IMR-90 (cell line): ENCODE measurements around the gene OR7A17.

Experiments used
- CEBPB ChIP-seq: IDR thresholded peaks from 2 replicates; pipeline ENCODE4 v1.6.1; 2012; ENCODE audit warnings: low read depth, low read length, improper control_type of control experiment
- CTCF ChIP-seq: conservative IDR thresholded peaks from 2 replicates; pipeline ENCODE4 v1.5.1; 2012; ENCODE audit warnings: mild to moderate bottlenecking, low read depth, low read length, improper control_type of control experiment
- POLR2A ChIP-seq: IDR thresholded peaks from 2 replicates; pipeline ENCODE4 v1.6.1; 2012; ENCODE audit warnings: mild to moderate bottlenecking, low read depth, low read length
- RFX5 ChIP-seq: IDR thresholded peaks from 2 replicates; pipeline ENCODE4 v1.8.0; 2012; ENCODE audit warnings: low read depth, mild to moderate bottlenecking, low read length, moderate library complexity
- SMC3 ChIP-seq: fragments of 150-350 bp; IDR thresholded peaks from 2 replicates; pipeline ENCODE4 v1.6.1; 2016; ENCODE audit warnings: low read depth, mild to moderate bottlenecking, antibody characterized with exemption, low read length, moderate library complexity
- TF ChIP-seq, protein P1 (sequence below): fragments of 150-350 bp; IDR thresholded peaks from 2 replicates; pipeline ENCODE4 v1.6.1; 2017; ENCODE audit warnings: mild to moderate bottlenecking, antibody characterized with exemption, low read length, low read depth

DNA sequence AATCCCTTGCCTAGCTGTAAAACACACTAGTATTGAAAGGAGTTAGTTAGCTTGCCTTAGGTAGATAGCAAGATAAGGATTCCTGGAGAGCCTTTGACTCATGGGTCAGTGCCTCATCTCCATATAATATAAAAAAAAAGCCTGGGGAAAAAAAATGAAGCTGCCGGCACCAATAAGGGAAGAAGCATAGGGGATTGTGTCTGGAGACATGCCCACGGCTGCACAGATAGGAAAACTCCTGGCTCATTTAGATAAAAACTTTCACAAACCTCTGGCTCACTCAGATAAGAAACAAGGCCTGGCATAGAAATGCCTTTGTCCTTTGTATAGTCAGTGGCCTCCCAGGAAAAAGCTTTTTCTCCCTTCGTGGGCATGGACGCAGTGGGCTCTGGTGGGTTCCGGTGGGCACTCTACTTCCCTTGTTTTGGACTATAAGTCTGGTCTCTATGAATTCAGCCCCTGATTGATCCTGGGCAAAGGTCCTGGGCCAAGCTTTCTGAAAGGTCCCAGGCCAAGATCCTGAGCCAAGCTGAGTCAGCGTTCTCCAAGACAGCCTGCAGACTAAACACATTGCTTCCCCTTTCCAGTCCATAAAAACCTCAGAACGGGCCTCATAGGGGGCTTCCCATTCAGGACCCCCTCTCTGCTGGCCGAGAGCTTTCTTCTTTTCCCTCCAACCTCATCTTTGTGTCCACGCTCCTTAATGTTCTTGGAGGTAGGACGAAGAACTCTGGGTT lies 4.9 kb upstream of the OR7A17 start:
- TF ChIP-seq CTCF (no peak), RFX5 (no peak), POLR2A (no peak), SMC3 (no peak), CEBPB (no peak)
- TF ChIP-seq, protein P1, sequence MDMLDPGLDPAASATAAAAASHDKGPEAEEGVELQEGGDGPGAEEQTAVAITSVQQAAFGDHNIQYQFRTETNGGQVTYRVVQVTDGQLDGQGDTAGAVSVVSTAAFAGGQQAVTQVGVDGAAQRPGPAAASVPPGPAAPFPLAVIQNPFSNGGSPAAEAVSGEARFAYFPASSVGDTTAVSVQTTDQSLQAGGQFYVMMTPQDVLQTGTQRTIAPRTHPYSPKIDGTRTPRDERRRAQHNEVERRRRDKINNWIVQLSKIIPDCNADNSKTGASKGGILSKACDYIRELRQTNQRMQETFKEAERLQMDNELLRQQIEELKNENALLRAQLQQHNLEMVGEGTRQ: no peak
